Bone marrow (tissue), 2 donors: ENCODE data around the gene C1orf159.
A peak's percentile ranks its signal among the peaks of the same experiment; 100 is the strongest.

Source experiments
- DNase-seq, 2 donors: peaks; one replicate each; lab custom pipeline; 2025; lab: John Stamatoyannopoulos, UW

The C1orf159 gene

DNA sequence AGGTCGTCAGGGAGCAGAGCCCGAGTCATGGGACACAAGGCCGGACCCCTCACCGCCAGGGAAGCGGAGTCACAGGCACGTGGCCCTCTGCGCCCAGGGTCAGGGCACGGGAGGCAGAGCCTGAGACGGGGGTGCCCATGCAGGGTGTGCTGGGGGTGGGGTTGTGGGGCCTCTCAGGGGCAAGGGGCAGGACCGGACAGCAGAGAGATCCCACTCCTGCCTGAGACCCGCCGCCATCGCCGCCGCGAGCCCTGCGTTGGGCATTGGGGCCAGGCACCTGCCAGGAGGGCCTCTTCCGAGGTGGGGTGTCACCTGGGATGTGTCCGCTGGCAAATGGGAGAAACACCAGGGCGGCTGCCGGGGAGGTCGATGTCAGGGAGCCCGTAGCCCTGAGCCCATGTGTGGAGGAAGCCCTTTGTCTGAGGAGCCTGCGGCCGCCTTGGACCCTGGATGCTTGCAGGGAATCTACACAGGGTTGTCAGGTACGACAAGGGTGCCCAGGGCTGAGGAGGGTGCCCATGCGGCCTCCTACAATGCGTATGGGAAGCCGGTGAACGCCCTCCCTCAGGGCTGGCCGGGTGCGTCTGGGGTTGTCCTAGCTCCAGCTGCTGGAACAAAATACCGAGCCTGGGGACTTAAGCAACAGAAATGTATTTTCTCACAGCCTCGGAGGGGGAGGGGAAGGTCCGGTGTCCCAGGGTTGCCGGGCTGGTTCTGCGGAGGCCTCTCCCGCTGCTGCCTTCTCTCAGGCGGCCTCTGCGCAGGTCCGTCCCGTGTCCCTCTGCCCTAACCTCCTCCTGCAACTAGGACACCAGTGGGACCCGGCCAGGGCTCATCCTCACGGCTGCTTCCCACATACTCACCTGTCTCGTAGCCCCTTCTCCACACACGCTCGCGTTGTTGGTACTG lies 16.4 kb upstream of the C1orf159 start:
- DNase-seq = no peak

DNA sequence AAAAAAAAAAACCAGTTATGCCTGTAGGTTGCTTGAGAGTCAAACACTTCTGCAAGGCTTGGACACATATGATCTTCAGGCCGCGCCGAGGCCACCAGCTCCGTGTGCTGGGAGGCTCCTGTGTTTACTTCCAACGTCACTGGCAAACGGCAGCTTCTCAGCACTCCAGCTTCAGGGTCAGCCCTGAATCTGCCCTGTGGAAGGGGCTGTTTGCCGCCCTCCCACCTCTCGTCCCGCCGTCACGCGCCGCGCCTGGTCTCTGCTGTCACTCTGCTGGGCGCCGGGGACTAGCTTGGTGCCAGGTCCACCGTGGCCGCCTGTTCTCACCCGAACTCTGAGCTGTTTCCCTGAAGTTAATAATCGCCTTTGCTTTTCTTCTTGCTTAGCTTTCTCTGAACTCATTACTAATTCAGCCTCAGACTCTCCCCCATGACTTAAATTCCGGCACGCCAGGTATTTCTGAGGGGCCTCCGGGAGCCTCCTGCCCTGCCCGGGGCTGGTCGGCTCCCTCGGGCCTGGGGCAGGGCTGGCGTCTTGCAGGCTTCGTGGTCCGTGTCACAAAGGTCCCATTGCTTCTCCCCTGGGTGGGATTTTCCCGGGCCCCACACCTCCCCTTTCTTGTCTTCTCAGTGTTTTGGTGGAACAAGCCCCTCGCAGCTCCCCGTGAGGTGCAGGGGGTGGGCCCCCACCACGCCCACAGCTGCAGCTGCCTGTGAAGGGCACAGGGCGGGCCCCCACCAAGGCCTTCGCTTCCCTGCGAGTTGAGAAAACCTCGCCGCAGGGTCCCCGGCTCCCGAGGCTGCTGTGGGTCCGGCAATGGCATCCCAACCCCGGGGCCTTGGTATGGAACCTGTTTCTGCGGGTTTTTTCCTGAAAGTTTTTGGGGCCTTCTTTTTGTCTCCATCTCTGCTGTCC lies 14.6 kb upstream of the C1orf159 start:
- no peak for DNase-seq

DNA sequence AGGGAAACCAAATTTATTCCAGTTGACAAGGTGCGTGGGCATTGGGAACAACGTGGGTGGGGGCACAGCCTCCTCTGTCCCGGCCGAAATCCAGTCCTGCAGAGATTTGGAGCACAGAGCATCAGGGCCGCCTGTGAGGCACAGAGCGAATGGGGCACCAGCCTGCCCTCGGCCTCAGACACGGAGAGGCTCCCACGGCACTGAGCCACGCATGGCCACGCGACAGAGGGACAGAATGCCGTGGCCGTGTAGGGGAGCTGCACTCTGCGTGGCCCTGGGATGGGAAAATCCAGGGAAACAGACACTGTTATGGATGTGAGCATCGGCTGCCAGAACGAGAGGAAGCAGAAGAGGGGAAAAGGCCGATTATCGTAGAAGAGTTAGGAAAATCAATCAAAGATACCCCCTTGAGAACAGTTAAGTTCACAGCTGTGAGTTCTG lies 13.5 kb upstream of the C1orf159 start:
- no peak for DNase-seq

DNA sequence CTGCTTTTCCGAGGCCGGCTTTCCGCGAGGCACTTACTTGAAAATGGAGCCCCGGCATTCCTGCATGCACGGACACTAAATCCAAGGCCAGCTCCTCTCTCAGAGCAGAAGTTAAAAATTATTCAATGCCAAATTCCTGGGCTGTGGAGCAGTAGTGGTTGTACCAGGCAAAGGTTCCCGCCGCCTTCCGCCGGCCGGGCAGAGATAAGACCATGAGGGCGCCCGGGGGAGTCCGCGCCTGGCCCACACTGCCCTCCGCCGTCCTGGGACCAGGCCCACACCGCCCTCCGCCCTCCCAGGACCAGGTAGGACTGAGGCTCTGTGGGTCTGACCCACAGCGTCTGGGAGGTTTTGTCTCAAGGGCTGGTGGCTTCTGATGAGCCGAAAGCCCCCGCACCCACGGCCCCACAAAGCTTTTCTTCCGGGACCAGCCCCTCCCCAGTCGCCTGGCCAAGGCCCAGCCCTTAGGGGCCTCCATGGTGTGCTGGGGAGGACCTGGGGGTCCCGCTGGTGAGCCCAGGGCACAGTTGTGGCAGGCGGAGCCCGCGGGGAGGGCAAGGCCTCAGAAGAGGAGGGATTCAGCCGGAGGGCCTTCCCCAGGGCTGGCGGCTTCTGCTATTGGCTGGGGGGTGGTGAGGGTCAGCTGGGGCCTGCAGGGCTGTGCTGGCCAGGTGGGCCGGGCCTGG lies 12.7 kb upstream of the C1orf159 start:
- DNase-seq = no peak

DNA sequence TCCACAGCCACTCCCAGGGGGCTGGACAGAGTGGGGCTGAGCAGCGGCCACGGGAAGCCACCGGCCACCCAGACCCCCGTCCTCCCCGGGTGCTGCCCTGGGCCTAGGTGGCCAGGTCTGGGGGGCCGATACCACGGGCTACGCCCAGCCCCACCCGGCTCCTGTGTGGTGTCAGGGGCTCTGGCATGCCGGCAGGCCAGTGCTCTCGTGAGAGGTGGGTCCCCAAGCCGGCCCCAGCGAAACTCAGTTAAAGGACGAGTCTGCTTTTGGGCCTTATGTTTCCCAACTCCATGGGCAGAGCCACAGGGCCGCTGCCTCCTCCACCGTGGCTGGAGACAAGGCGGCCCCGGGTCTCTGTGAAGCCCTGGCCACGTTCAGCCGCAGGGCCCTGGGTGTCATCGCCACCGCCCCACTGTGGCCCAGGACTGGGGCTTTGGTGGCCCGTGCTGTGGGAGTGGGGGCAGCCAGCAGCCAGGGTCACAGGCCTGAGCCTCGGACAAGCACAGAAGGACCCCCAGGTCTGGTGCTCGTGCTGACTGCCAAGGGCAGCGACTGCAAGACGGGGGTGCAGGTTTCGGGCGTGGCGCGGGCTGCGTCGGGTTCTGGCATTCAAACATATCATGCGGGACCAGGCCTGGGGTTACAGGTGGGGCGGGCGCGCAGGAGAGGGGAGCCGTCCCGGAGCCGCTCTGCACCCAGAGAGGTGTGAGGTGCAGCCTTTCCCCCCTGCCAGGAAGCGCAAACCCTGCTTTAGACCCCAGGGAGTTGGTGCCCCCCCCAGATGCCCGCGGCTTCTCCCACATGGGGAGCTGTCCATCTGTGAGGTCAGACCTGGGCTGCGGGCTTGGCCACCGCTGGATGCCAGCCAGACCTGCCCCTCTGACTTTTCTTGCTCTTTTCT lies 11.9 kb upstream of the C1orf159 start:
- no peak for DNase-seq

DNA sequence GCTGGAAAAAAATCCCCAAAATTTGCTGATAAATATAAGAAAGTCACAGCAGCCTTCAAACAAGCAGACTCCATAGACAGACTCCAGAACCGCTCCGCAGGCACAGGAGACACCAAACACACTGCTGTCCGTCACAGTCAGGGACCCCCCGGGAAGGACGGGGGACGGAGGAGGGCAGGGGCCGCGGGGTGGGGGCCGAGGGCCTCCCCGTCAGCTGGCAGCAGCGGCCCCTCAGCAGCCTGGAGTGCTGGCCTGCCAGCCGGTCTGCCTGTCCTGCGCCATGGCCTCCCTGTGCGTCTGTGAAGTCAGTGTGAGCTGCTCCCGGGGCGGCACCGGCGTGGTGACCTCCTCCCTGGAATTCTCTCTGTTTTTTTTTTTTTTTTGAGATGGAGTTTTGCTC lies 10.1 kb upstream of the C1orf159 start:
- DNase-seq = no peak

DNA sequence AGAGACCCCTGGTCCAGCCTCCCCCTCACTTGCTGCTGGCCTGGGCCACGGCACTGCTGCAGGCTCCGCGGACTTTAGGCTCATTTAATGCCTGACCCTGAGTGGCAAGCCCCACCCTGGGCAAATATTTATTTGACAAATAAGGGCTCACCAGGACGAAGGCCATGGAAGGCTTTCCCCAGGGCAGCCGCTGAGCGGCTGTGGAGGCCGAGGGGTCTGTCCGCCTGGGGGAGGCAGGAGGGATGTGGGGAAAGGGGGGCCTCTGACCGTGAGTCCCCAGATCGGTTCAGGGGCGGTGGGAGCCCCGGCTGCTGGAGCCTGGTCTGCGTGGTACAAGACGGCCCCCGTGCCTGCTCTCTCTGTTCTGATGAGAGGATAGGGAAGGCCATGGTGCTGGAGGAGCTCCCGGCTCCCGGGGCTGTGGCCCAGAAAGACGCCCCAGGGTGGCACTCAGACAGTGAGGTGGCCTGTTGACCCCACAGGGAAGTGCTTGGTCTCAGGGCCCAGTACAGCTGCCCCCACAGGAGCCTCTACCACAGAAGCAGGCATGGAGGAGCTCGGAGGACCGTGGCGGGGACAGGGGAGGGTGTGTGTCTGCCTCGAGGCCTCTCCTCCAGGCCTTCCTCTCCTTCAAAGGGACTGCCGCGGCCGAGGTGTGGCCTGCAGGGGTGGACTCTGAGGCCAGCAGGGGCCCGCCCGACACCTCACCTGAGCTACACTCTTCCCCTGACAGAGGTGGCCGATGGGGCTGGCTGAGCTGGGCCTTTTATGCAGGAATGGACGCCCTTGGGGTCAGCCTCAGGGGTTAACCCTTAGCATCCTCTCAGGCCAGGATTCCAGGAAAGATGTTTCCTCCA lies 9.1 kb upstream of the C1orf159 start:
- DNase-seq = no peak

DNA sequence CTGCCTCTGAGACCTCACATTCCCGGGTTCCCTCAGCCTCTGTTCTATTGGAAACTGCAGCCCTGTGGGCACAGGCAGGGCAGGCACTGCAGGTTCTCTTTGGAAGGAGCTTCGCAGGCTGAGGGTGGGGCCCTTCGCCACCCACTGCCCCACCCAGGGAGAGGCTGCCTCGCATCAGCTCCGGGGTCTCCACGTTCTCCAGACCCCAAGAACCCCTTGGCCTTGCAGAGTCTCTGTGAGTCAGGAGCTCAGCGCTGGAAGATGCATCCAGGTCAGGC lies 8.6 kb upstream of the C1orf159 start:
- DNase-seq = no peak

DNA sequence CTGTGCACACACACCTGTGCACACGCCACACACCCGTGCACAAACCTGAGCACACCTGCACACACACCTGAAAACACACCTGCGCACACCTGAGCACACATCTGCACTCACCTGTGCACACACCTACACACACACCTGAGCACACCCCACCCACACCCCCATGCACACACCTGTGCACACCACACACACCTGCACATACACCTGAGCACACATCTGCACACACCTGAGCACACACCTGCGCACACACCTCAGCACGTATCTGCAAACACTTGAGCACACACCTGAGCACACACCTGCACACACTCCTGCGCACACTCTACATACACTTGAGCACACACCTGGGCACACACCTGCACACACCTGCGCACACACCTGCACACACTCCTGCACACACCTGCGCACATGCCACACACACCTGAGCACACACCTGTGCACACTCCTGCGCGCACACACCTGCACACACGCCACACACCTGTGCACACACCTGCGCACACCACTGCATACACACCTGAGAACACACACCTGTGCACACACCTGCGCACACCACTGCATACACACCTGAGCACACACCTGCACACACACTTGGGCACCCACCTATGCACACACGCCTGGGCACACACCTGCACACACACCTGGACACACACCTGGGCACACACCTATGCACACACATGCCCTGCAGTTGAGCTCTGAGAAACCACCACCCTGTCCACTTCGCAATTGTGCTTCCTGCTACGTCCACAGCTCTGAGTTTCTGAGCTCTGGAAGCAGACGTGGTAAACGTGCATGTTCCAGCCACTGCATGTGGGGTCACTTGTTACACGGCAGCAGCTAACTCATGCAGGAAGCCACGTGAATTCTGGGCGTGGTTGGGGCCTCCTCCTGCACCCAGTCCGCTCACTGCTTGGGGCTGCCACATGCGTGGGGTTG lies 8.0 kb upstream of the C1orf159 start:
- no peak for DNase-seq

DNA sequence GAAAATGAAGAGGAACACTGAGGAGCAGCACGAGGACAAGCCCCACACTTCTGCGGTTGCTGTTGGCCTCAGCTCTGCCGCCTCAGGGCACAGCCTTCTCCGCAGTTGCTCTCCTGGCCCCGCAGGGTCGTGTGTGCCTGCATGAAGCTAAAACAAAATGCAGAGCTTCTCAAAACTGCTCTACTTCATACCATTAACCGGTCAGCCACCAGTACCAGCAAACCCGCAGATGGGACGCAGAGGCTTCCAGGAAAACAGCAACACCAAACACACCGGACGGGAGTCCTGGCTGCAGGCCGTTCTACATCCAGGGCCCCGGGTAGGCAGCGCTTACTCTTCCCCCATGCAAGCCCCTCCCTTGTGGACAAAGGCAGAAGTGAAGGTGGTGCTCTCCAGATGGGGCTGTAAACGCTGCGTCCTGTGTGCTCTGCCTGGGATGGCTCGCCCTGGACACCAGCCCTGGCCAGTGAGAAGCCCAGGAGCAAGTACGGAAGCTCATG lies 7.1 kb upstream of the C1orf159 start:
- DNase-seq = no peak

DNA sequence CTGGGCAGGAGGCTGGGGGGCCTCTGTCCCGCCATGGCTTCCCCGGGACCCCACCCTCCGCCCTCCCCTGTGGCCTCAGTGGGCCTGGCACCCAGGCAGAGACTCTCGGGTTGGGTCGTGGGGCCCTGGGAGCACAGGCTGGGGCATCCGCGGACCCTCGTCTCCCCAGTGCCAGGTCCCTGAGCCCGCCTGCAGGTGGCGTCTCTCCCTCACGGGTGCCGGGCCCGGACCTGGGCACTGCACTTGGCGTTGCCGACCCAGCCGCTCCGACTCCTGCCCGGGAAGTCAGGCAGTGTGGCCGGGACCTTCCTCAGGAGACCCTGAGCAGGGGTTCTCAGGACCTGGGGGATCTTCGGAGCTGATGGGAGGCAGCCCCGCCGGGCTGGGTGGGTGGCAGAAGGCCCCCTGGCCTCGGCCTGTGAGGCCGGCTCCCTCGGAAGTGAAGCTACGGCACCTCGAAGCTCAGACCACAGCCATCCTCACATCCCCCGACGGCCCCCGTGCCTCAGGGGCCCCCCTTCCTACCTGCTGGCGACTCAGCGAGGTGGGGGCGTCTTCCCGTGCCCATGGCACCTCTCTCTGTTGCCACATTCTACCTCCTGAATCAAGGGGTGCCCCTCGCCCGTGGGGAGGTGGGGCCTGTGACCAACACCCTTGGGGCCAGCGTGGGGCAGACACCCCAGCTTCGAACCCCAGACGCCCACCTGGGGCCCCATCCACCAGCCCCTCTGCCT lies 6.4 kb upstream of the C1orf159 start:
- peak; percentile 45 to 47 for DNase-seq

DNA sequence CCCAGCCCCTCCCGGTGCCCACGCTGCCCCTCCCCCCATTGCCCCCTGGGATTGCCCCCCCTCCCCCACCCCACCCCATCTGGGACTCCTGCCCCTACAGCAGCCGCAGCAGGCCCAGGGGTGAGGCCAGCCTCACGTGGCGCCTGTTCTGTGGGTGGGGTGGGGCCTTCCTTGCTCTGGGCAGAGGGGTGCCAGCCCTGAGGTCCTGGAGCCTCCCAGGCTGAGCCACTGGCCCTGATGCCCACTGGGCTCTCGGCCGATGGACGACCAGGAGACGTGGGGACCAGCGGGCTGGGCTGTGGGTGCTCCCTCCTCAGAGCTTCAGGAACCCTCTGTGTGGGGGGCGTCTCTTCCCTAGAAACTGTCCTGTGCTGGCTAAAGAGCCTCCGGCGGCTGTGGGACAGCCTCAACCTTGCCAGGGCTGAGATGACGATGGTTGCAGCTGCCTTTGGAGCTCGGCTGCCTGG lies 5.8 kb upstream of the C1orf159 start:
- no peak for DNase-seq

DNA sequence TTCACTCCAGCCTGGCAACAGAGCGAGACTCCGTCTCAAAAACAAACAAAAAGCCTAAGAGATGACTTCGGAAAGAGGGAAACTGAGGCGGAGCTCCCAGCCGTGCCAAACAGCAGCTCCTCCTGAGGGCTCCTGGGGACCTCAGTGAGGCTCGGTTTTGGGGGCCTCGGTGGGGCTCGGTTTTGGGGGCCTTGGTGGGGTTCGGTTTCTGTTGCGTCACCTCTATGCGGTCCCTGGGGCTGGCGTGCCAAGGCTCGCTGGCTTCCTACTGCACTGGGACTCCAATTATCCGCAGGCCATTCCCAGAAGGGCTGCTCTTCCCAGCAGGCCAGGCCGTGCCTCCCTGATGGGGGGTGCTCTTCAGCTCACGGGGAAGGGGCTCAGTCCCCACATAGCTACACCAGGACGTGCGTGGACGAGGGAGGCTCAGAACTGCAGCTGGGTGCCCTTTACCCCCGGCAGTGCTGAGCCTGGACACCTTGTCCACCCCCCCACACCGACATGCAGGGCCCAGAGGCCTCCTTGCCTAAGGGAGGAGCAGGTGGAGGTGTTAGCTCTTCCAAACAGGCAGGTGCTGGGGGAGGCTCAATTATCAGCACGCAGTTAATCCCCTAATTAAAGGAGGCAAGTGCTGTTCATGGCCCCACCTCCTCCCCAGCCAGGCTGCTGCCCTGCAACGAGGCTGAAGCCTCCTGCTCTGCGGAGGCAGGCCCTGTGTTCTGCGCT lies 5.1 kb upstream of the C1orf159 start:
- DNase-seq = no peak

DNA sequence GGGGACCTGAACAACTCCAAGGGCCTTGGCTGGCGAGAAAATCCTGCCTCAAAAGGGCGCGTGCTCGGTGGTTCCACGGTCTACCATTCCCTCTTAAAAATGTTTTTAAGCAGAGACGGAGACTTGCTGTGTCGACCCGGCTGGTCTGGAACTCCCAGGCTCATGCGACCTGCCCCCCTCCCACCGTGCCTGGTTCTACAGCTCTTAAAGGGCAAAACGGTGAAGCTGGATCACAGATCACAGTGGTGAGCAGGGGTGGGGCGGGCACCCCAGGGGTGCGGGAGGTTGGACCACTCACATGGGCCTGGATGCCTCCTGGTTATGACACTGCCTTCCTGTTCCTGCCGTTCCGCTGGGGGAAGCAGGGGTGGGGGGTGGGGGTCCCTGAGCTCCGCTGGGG lies 4.2 kb upstream of the C1orf159 start:
- no peak for DNase-seq

DNA sequence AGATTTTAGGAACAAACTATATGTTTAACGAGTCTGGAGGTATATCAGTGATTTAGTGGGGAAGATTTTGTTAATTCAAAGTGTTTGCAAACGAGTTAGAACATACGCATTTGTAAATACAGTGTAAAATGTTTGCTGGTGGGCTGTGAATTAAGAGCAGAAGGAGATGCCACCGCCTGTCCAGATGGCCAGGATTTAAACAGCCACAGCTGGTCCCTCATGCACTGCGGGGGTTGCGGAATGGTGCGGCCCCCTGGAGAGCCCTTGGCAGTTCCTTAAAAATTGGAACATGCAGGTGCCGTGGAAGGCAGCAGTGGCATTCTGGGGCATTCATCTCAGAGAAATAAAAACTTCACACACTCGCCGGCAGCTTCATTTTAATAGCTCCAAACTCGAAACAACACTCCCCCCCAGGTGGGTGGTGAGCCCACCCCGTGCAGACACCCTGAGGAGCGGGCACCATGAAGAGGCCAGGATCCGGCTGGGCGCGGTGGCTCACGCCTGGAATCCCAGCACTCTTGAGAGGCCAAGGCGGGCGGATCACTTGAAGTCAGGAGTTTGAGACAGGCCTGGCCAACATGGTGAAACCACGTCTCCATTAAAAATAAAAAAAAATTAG lies 3.5 kb upstream of the C1orf159 start:
- DNase-seq = no peak

DNA sequence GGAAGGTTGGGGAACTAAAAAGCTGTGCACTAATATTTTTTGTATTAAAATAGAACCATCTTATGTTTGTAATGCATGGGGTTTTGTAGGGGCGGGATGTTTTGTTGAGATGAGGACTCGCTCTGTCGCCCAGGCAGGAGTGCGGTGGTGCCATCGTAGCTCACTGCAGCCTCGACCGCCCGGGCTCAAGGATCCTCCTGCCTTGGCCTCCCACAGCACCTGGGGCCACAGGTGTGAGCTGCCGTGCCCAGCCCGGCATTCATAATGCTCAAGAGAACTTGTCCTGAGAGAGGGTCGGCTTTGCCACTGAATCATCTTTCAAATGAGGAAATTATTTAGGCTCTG lies 3.0 kb upstream of the C1orf159 start:
- no peak for DNase-seq
